Activated T-helper 17 cell treated with anti-CD3 and anti-CD28 coated beads, Interleukin-2, amount 50 U/mL, for 72 hours (primary cell): ENCODE results near the gene RETREG1. TPM values are rescaled to one million over a fixed set of nuclear protein-coding genes. Genes with fewer than 3 reads are reported as not detected.

ENCODE experiments used
- ATAC-seq: fragments of 150-1000 bp; cut with Tn5 transposase; replicated peaks from 2 replicates; pipeline ENCODE4 v1.10.0; 2021; ENCODE audit warnings: mild to moderate bottlenecking, moderate library complexity
- H3K27ac Mint-ChIP-seq: one replicate; pipeline ENCODE4 v1.8.0; 2022; ENCODE audit warnings: mixed read lengths
- H3K27me3 Mint-ChIP-seq: one replicate; pipeline ENCODE4 v1.8.0; 2022; ENCODE audit warnings: mixed read lengths
- H3K36me3 Mint-ChIP-seq: one replicate; pipeline ENCODE4 v1.8.0; 2022; ENCODE audit warnings: low read depth, mild to moderate bottlenecking, mixed read lengths
- H3K4me1 Mint-ChIP-seq: one replicate; pipeline ENCODE4 v1.8.0; 2022; ENCODE audit warnings: mixed read lengths
- H3K4me3 Mint-ChIP-seq: one replicate; pipeline ENCODE4 v1.8.0; 2022; ENCODE audit warnings: mild to moderate bottlenecking, mixed read lengths
- H3K9me3 Mint-ChIP-seq: one replicate; pipeline ENCODE4 v1.8.0; 2022; ENCODE audit warnings: mixed read lengths
- total RNA-seq, 2 donors: library from RNA; stranded (reverse); gene quantifications; one replicate each; pipeline ENCODE4 v1.2.3, GENCODE V29; 2022

The RETREG1 gene
- total RNA-seq, 2 donors from 2014 or later: 8.4 to 13.5 TPM

- H3K36me3 Mint-ChIP-seq: peaks cover 30% of the 10 kb centered on the region
These were observed 53.1 kb downstream of the RETREG1 start for GRCh38 chr5:16563686-16564085.

GRCh38 chr5:16561660-16562059, 55.1 kb downstream of the RETREG1 start:
- peaks cover 10% of the 10 kb centered on the region for H3K36me3 Mint-ChIP-seq
- no peaks in the 10 kb centered on the region for H3K4me1 Mint-ChIP-seq
- H3K27me3 Mint-ChIP-seq: no peaks in the 10 kb centered on the region
- H3K4me3 Mint-ChIP-seq: no peak overlapping the region
- ATAC-seq: no peak
- no peaks in the 10 kb centered on the region for H3K9me3 Mint-ChIP-seq
- H3K27ac Mint-ChIP-seq: no peak overlapping the region

More at GRCh38 chr5:16563686-16564085, 53.1 kb downstream of the RETREG1 start:
- peaks cover 12% of the 10 kb centered on the region for H3K4me1 Mint-ChIP-seq
- H3K4me3 Mint-ChIP-seq: no peak overlapping the region
- no peak overlapping the region for H3K27ac Mint-ChIP-seq
- no peaks in the 10 kb centered on the region for H3K9me3 Mint-ChIP-seq
- no peaks in the 10 kb centered on the region for H3K27me3 Mint-ChIP-seq
- ATAC-seq: no peak

- H3K27ac Mint-ChIP-seq: no peak overlapping the region
- ATAC-seq: no peak
- no peaks in the 10 kb centered on the region for H3K27me3 Mint-ChIP-seq
- no peaks in the 10 kb centered on the region for H3K9me3 Mint-ChIP-seq
- no peak overlapping the region for H3K4me3 Mint-ChIP-seq
- H3K4me1 Mint-ChIP-seq: no peaks in the 10 kb centered on the region
- peaks cover 5% of the 10 kb centered on the region for H3K36me3 Mint-ChIP-seq
These were observed 57.1 kb downstream of the RETREG1 start for GRCh38 chr5:16559702-16560101.

GRCh38 chr5:16558984-16559629, 57.7 kb downstream of the RETREG1 start:
- H3K27ac Mint-ChIP-seq: no peak overlapping the region
- H3K36me3 Mint-ChIP-seq: peaks cover 2% of the 10 kb centered on the region
- no peaks in the 10 kb centered on the region for H3K4me1 Mint-ChIP-seq
- ATAC-seq: no peak
- no peaks in the 10 kb centered on the region for H3K27me3 Mint-ChIP-seq
- H3K9me3 Mint-ChIP-seq: no peaks in the 10 kb centered on the region
- H3K4me3 Mint-ChIP-seq: no peak overlapping the region

DNA sequence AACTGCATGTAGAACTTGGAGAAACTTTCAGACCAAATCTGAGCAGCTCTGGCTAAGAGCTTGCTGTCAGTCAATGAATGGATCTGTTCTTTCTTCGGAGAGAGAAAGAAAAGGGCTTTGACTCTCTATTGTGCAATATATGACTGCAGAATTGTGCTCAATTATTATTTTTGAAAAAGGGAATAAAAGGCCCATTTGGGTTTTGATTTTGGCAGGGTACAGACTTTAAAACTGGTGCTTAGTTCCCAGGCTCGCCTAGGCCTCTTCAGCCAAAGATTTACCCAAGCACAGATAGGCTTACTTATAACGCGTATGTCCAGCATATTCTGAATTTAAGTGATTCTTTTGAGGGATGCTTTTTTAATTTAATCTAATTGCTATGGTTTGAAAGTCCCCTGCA, 59.3 kb downstream of the RETREG1 start:
- Mint-ChIP-seq H3K9me3 (no peaks in the 10 kb centered on the region), H3K4me1 (peaks cover 7% of the 10 kb centered on the region)

GRCh38 chr5:16554110-16554509, 62.7 kb downstream of the RETREG1 start:
- Mint-ChIP-seq H3K27me3 (no peaks in the 10 kb centered on the region), H3K9me3 (no peaks in the 10 kb centered on the region), H3K36me3 (no peaks in the 10 kb centered on the region), H3K27ac (no peak overlapping the region), H3K4me1 (peaks cover 18% of the 10 kb centered on the region), H3K4me3 (no peak overlapping the region)
- ATAC-seq: no peak

More for the DNA sequence above, 59.3 kb downstream of the RETREG1 start:
- Mint-ChIP-seq H3K27me3 (no peaks in the 10 kb centered on the region), H3K36me3 (no peaks in the 10 kb centered on the region), H3K4me3 (no peak overlapping the region), H3K27ac (no peak overlapping the region)
- ATAC-seq: no peak

- no peak overlapping the region for H3K27ac Mint-ChIP-seq
- no peaks in the 10 kb centered on the region for H3K36me3 Mint-ChIP-seq
- no peak overlapping the region for H3K4me3 Mint-ChIP-seq
- peak; percentile 68 for ATAC-seq
- H3K4me1 Mint-ChIP-seq: peaks cover 23% of the 10 kb centered on the region
- no peaks in the 10 kb centered on the region for H3K9me3 Mint-ChIP-seq
- no peaks in the 10 kb centered on the region for H3K27me3 Mint-ChIP-seq
These were observed 64.0 kb downstream of the RETREG1 start for GRCh38 chr5:16552666-16553343.

GRCh38 chr5:16551628-16552027, 65.2 kb downstream of the RETREG1 start:
- Mint-ChIP-seq H3K27ac (peak overlapping the region; percentile 38), H3K27me3 (no peaks in the 10 kb centered on the region)
- no peak for ATAC-seq

GRCh38 chr5:16550316-16550952, 66.4 kb downstream of the RETREG1 start:
- H3K27ac Mint-ChIP-seq: no peak overlapping the region
- peaks cover 26% of the 10 kb centered on the region for H3K4me1 Mint-ChIP-seq
- no peaks in the 10 kb centered on the region for H3K36me3 Mint-ChIP-seq
- H3K27me3 Mint-ChIP-seq: no peaks in the 10 kb centered on the region
- no peaks in the 10 kb centered on the region for H3K9me3 Mint-ChIP-seq
- ATAC-seq: peak; percentile 61
- no peak overlapping the region for H3K4me3 Mint-ChIP-seq

More at GRCh38 chr5:16551628-16552027, 65.2 kb downstream of the RETREG1 start:
- Mint-ChIP-seq H3K4me1 (peaks cover 23% of the 10 kb centered on the region), H3K9me3 (no peaks in the 10 kb centered on the region), H3K36me3 (no peaks in the 10 kb centered on the region), H3K4me3 (no peak overlapping the region)

- H3K4me1 Mint-ChIP-seq: peaks cover 26% of the 10 kb centered on the region
- ATAC-seq: no peak
- H3K4me3 Mint-ChIP-seq: no peak overlapping the region
- H3K9me3 Mint-ChIP-seq: no peaks in the 10 kb centered on the region
- H3K36me3 Mint-ChIP-seq: no peaks in the 10 kb centered on the region
- no peak overlapping the region for H3K27ac Mint-ChIP-seq
- H3K27me3 Mint-ChIP-seq: no peaks in the 10 kb centered on the region
These were observed 67.1 kb downstream of the RETREG1 start for GRCh38 chr5:16549491-16550206.

DNA sequence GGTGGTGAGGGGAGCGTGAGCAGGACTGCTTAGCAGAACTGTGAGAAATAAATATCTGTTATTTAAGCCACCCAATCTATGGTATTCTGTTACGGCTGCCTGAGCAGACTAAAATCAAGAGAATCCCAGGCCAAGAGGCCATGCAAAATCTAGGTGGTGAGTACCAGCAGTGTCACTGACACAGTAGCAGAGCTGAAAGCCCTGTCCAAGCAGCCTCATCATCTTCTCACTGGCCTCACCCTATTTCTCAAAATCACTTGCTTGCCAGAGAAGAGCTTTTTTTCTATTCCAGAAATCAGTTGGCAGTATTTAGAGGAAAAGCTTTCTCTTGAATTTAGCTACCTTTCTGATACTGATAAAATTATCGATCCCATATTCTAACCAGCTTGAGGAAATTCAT, 68.0 kb downstream of the RETREG1 start:
- Mint-ChIP-seq H3K4me1 (peaks cover 26% of the 10 kb centered on the region), H3K4me3 (no peak overlapping the region), H3K27ac (no peak overlapping the region), H3K36me3 (no peaks in the 10 kb centered on the region), H3K9me3 (no peaks in the 10 kb centered on the region), H3K27me3 (no peaks in the 10 kb centered on the region)
- ATAC-seq: no peak

- H3K27me3 Mint-ChIP-seq: no peaks in the 10 kb centered on the region
- no peak overlapping the region for H3K27ac Mint-ChIP-seq
These were observed 68.7 kb downstream of the RETREG1 start for GRCh38 chr5:16548115-16548514.

GRCh38 chr5:16547200-16547842, 69.5 kb downstream of the RETREG1 start:
- H3K4me1 Mint-ChIP-seq: peaks cover 21% of the 10 kb centered on the region
- H3K27ac Mint-ChIP-seq: no peak overlapping the region
- ATAC-seq: no peak
- H3K4me3 Mint-ChIP-seq: no peak overlapping the region
- no peaks in the 10 kb centered on the region for H3K27me3 Mint-ChIP-seq
- no peaks in the 10 kb centered on the region for H3K9me3 Mint-ChIP-seq
- no peaks in the 10 kb centered on the region for H3K36me3 Mint-ChIP-seq

More at GRCh38 chr5:16548115-16548514, 68.7 kb downstream of the RETREG1 start:
- Mint-ChIP-seq H3K36me3 (no peaks in the 10 kb centered on the region), H3K4me3 (no peak overlapping the region), H3K4me1 (peaks cover 26% of the 10 kb centered on the region), H3K9me3 (no peaks in the 10 kb centered on the region)
- ATAC-seq: no peak

GRCh38 chr5:16546732-16547131, 70.1 kb downstream of the RETREG1 start:
- H3K27ac Mint-ChIP-seq: no peak overlapping the region
- no peaks in the 10 kb centered on the region for H3K36me3 Mint-ChIP-seq
- H3K9me3 Mint-ChIP-seq: no peaks in the 10 kb centered on the region
- no peaks in the 10 kb centered on the region for H3K27me3 Mint-ChIP-seq
- peaks cover 21% of the 10 kb centered on the region for H3K4me1 Mint-ChIP-seq
- H3K4me3 Mint-ChIP-seq: no peak overlapping the region
- no peak for ATAC-seq
